ENCODE measurements around the gene TAB3. TPM values are rescaled to one million over a fixed set of nuclear protein-coding genes. Genes with fewer than 3 reads are reported as not detected.

The TAB3 gene
- total and polyA plus RNA-seq, 10 of the 15 experiments (the other 5 are each of a cell fraction or from before 2014, with no cell fraction given): 1.7 to 22.1 (median 9.1) TPM

DNA sequence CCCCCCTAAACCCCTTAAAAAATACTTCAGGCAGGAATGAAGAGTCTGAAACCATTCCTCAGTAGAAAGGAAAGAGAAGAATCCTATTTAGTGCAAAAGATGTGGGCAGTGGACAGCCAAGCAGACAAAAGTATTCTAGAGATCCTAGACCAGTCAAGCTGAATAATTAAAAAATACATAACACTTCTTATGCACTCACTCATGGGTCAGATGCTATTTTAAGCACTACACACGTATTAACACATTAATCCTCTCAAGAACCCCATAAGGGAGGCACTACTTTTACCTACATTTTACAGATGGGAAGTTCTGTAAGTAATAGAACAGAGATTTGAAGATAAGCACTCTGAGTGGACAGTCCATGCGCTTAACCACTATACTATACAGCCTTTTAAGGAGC is 5.9 kb downstream of the TAB3 start:
- Histone ChIP-seq H3K27me3 (replicated peaks in 1 of 2; ENCODE audit: control insufficient read depth in 2 of 2, insufficient read depth in 2 of 2, low read length in 1 of 2) (no peaks in the 10 kb centered on the region), H3K4me3 (no peak overlapping the region), H3K79me2 (ENCODE audit: control insufficient read depth, insufficient read depth, low read length) (no peaks in the 10 kb centered on the region; the same call in none of the 2 replicates), H3K4me1 (ENCODE audit: control insufficient read depth, insufficient read depth, low read length) (no peaks in the 10 kb centered on the region), H3K9ac (ENCODE audit: control insufficient read depth, insufficient read depth, low read length) (no peak overlapping the region), H3K9me3 (replicated peaks; ENCODE audit: control insufficient read depth, insufficient read depth, low read length) (no peaks in the 10 kb centered on the region), H3K4me2 (ENCODE audit: control insufficient read depth, insufficient read depth) (no peak overlapping the region), H3K27ac (ENCODE audit: control insufficient read depth, insufficient read depth) (no peak overlapping the region), H3K36me3 (ENCODE audit: control insufficient read depth in 2 of 2, insufficient read depth in 2 of 2, low read length in 1 of 2) (no peaks in the 10 kb centered on the region), H2AFZ (ENCODE audit: control insufficient read depth, low read depth, low read length) (no peak overlapping the region), H4K20me1 (ENCODE audit: control insufficient read depth, insufficient read depth) (no peaks in the 10 kb centered on the region)
- DNase-seq (ENCODE audit: low read depth, low spot score) (no peak), ATAC-seq (peak; percentile 11; the same call in 2 of the 3 replicates), FAIRE-seq (no peak)
- TF ChIP-seq ZNF274 (IDR thresholded peaks at IDR 0.05; ENCODE audit: insufficient read depth, insufficient read length) (no peak), POU2F2 (IDR thresholded peaks at IDR 0.05; ENCODE audit: borderline replicate concordance, low read depth, low read length) (no peak), NBN (IDR thresholded peaks at IDR 0.05) (no peak), JUND (IDR thresholded peaks at IDR 0.05; ENCODE audit: low read depth, low read length) (no peak), SUPT20H (IDR thresholded peaks at IDR 0.05; ENCODE audit: borderline replicate concordance, control insufficient read depth, low read depth, low read length) (no peak), SIN3A (IDR thresholded peaks at IDR 0.05; ENCODE audit: low read depth, low read length) (no peak), EP300 (IDR thresholded peaks at IDR 0.05; ENCODE audit: borderline replicate concordance in 1 of 2, control insufficient read depth in 1 of 2, low read depth in 2 of 2, low read length in 2 of 2) (no peak), NFXL1 (IDR thresholded peaks at IDR 0.05; ENCODE audit: borderline replicate concordance) (no peak), RCOR1 (conservative IDR thresholded peaks at IDR 0.05; ENCODE audit: low read depth, low read length) (no peak), LARP7 (IDR thresholded peaks at IDR 0.05) (no peak), KAT2A (conservative IDR thresholded peaks at IDR 0.05; ENCODE audit: control insufficient read depth, low read depth, low read length) (no peak), MYB (IDR thresholded peaks at IDR 0.05; ENCODE audit: borderline replicate concordance, low read depth, low read length) (no peak), TCF7 (IDR thresholded peaks at IDR 0.05; ENCODE audit: borderline replicate concordance) (no peak), IKZF2 (IDR thresholded peaks at IDR 0.05) (no peak), FOS (IDR thresholded peaks at IDR 0.05; ENCODE audit: borderline replicate concordance, extremely low read depth, insufficient read length) (no peak), PML (IDR thresholded peaks at IDR 0.05; ENCODE audit: low read length) (no peak)
- TF ChIP-seq, protein P1, sequence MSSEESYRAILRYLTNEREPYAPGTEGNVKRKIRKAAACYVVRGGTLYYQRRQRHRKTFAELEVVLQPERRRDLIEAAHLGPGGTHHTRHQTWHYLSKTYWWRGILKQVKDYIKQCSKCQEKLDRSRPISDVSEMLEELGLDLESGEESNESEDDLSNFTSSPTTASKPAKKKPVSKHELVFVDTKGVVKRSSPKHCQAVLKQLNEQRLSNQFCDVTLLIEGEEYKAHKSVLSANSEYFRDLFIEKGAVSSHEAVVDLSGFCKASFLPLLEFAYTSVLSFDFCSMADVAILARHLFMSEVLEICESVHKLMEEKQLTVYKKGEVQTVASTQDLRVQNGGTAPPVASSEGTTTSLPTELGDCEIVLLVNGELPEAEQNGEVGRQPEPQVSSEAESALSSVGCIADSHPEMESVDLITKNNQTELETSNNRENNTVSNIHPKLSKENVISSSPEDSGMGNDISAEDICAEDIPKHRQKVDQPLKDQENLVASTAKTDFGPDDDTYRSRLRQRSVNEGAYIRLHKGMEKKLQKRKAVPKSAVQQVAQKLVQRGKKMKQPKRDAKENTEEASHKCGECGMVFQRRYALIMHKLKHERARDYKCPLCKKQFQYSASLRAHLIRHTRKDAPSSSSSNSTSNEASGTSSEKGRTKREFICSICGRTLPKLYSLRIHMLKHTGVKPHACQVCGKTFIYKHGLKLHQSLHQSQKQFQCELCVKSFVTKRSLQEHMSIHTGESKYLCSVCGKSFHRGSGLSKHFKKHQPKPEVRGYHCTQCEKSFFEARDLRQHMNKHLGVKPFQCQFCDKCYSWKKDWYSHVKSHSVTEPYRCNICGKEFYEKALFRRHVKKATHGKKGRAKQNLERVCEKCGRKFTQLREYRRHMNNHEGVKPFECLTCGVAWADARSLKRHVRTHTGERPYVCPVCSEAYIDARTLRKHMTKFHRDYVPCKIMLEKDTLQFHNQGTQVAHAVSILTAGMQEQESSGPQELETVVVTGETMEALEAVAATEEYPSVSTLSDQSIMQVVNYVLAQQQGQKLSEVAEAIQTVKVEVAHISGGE (CRISPR knock-in tag; IDR thresholded peaks at IDR 0.05): no peak
- TF ChIP-seq, protein P2, sequence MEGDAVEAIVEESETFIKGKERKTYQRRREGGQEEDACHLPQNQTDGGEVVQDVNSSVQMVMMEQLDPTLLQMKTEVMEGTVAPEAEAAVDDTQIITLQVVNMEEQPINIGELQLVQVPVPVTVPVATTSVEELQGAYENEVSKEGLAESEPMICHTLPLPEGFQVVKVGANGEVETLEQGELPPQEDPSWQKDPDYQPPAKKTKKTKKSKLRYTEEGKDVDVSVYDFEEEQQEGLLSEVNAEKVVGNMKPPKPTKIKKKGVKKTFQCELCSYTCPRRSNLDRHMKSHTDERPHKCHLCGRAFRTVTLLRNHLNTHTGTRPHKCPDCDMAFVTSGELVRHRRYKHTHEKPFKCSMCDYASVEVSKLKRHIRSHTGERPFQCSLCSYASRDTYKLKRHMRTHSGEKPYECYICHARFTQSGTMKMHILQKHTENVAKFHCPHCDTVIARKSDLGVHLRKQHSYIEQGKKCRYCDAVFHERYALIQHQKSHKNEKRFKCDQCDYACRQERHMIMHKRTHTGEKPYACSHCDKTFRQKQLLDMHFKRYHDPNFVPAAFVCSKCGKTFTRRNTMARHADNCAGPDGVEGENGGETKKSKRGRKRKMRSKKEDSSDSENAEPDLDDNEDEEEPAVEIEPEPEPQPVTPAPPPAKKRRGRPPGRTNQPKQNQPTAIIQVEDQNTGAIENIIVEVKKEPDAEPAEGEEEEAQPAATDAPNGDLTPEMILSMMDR (IDR thresholded peaks at IDR 0.05 in 2 of 3, conservative IDR thresholded peaks at IDR 0.05 in 1 of 3; ENCODE audit: control insufficient read depth in 2 of 3, extremely low read depth in 1 of 3, insufficient read depth in 1 of 3, low read depth in 3 of 3, low read length in 3 of 3): no peak
- TF ChIP-seq, protein P3, sequence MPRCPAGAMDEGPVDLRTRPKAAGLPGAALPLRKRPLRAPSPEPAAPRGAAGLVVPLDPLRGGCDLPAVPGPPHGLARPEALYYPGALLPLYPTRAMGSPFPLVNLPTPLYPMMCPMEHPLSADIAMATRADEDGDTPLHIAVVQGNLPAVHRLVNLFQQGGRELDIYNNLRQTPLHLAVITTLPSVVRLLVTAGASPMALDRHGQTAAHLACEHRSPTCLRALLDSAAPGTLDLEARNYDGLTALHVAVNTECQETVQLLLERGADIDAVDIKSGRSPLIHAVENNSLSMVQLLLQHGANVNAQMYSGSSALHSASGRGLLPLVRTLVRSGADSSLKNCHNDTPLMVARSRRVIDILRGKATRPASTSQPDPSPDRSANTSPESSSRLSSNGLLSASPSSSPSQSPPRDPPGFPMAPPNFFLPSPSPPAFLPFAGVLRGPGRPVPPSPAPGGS (IDR thresholded peaks at IDR 0.05; ENCODE audit: borderline replicate concordance, insufficient read depth, low read depth, low read length, poor library complexity, severe bottlenecking): no peak
- BruUV-seq (replicated peaks): no TSS peak
- intact Hi-C loops (cut with micrococcal nuclease; ENCODE audit: unreplicated experiment) (no loop called here), in situ Hi-C loops (cut with MboI) (no loop called here)
- SMC1A ChIA-PET (ENCODE audit: uncharacterized antibody, unreplicated experiment): no interaction called here
- RAD21 ChIA-PET (ENCODE audit: unreplicated experiment): no interaction called here
- WGBS (ENCODE audit: insufficient coverage, insufficient replicate concordance, low lambda C conversion rate, missing lambda C conversion rate): 76% methylated on average over 2 of the region's 2 CpGs
- CTCF ChIA-PET: interaction anchor here (1.0 to 1.4 kb wide), 3 partner anchors 88 to 225 kb away, joined by 3 to 4 read pairs (median 3); no protein-coding TSS in a partner anchor
- POLR2A ChIA-PET: no interaction called here

Measured in GM12878 (cell line).